HG02884 (cell line): ENCODE results near the gene CNTNAP2.

Experiments used
- ATAC-seq: cut with Tn5 transposase; IDR thresholded peaks from one replicate; pipeline ENCODE4 v1.9.1; 2021; ENCODE audit warnings: mild to moderate bottlenecking, moderate library complexity; ENCODE audit not compliant: unreplicated experiment

Gene CNTNAP2

DNA sequence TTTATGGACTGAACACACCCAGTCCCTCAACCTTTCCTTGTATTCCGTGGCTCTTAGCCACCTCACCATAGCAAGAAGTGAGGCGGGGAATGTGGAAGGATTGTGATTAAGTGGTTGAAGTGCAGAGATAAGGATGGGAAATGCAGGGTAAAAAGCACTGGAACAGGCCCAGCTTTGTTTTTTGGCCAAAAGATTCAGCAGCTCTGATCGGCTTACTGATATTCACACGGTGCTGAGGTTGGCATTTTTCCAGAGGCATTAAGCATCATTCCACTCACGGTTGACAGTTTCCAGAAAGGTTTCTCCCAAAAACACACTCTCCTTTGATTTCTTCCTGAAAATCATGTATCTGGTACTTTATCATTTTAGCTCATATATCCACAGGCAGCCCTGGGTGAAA is 544.2 kb downstream of the CNTNAP2 start:
- no peak for ATAC-seq

- no peak for ATAC-seq
These were observed 544.8 kb downstream of the CNTNAP2 start for GRCh38 chr7:146661435-146661834.

DNA sequence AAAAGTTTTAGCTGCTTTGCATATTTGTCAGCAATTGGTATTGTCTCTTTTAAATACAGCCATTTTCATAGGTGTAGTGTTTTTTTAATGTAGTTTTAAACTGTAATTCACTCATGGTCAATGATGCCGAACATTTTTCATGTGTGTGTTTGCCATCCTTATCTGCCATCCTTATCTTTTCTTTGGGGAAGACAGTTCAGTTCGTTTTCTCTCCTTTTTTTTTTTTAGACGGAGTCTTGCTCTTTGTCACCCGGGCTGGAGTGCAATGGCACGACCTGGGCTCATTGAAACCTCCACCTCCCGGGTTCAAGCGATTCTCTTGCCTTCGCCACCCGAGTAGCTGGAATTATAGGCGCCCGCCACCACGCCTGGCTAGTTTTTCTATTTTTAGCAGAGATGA is 545.3 kb downstream of the CNTNAP2 start:
- no peak for ATAC-seq

GRCh38 chr7:146665023-146665422 is 548.4 kb downstream of the CNTNAP2 start:
- no peak for ATAC-seq

DNA sequence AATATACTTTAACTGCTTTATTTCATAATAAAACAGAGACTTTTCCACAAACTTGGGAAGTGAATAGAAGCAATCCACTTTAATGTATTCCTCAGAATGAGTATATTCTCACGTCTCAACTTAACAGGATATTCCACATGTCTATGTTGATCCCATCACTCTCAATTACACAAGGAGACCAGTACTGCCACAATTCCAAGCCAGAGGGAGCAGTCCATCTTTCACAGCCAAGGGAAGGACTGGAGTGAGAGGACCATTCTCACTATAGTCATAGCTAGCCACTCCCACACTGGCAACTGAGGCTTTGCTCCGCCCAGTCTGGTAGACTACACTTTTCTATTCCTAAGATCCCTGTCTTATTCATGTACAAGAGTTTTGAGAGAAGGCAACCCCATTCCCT is 553.9 kb downstream of the CNTNAP2 start:
- no peak for ATAC-seq

GRCh38 chr7:146681487-146681886 is 564.9 kb downstream of the CNTNAP2 start:
- no peak for ATAC-seq

- ATAC-seq = no peak
These were observed 566.8 kb downstream of the CNTNAP2 start for GRCh38 chr7:146683439-146683838.

DNA sequence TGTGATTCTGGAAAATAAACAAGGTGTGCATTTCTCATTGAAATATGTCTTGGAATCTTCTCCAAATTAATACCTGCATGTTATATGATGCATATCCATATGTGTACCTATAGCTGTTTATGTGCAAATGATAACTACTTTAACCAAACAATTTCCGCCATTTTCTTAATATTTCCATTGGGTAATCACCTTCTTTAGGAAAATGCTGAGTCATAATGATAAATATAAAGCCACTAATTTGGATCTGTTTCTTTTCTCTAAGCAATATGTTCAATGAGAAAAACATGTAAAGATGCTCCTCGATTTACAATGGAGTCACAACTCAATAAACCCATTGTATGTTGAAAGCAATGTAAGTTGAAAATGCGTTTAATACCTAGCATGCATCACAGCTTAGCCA is 574.4 kb downstream of the CNTNAP2 start:
- no peak for ATAC-seq

GRCh38 chr7:146698995-146699610 is 582.5 kb downstream of the CNTNAP2 start:
- ATAC-seq = no peak

GRCh38 chr7:146700015-146700560 is 583.5 kb downstream of the CNTNAP2 start:
- ATAC-seq = no peak

GRCh38 chr7:146701166-146701565 is 584.6 kb downstream of the CNTNAP2 start:
- no peak for ATAC-seq

GRCh38 chr7:146702898-146703297 is 586.3 kb downstream of the CNTNAP2 start:
- ATAC-seq = no peak

GRCh38 chr7:146709451-146710027 is 592.9 kb downstream of the CNTNAP2 start:
- ATAC-seq = no peak

GRCh38 chr7:146713205-146713604 is 596.6 kb downstream of the CNTNAP2 start:
- no peak for ATAC-seq

DNA sequence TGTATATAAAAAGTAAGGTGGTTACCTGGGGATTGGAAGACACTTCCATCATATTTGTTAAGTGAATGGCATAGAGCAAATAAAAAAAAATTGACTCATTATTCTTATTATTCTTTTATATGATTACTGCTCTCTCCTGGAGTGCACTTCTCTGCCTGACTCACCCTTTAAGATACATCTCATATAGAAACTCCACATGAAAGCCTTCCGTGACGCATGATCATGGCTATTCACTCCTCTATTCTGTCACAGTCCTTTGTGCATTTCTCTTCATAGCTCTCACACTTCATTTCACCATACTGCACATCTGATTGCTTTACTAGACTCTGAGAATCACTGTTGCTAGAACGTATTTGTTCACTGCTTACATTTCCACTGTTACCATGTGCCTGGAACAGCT is 597.3 kb downstream of the CNTNAP2 start:
- ATAC-seq = no peak

DNA sequence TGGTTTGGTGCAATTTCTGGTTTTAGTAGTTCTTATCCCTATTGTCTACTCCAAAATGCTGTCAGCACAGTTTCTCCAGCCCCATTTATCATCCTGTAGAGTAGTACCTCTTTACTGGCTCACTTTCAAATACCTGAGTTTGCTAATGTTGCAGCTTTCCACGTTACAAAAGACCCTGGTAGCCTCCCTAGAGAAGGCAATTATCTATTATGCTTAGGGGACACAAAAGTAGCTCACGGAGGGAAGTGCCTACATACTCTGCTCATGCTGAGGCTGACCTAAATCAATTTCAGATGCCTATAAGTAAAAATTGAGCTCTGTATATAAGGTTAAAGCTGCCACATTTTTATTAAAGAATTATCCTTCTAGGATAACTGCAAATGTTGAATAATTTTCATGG is 603.6 kb downstream of the CNTNAP2 start:
- no peak for ATAC-seq

DNA sequence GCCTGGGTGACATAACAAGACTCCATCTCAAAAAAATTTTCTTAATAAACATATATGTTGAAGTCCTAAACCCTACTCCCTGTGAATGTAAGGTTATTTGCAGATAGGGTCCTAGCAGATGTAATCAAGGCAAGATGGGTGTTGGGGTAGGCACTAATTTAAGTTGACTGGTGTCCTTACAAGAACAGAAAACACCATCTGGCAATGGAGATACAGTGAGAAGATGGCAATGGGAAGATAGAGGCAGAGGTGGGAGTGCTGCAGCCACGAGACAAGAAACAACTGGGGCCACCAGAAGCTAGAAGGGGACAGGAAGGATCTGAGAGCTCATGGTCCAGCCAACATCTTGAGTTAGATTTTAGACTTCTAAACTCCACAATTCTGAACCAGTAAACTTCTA is 606.4 kb downstream of the CNTNAP2 start:
- ATAC-seq = no peak

GRCh38 chr7:146725520-146725919 is 608.9 kb downstream of the CNTNAP2 start:
- no peak for ATAC-seq

DNA sequence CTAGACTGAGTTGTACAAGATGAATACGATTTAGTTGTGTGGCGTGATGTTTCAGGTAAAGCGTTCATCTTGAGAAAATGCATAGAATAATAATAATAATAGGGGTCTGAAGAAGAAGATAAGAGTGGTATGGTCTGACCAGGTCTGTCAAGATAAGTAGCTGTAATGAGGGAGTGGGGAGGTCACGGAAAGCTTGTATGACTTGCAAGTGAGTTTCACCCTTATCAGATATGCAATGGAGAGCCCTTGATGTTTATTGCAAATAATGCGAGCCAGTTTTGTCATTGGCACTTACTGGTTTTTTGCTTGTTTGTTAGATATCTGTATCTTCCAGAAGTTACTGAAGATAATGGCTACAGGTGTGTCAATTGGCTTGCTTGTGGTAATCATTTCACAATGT is 611.5 kb downstream of the CNTNAP2 start:
- ATAC-seq = no peak

DNA sequence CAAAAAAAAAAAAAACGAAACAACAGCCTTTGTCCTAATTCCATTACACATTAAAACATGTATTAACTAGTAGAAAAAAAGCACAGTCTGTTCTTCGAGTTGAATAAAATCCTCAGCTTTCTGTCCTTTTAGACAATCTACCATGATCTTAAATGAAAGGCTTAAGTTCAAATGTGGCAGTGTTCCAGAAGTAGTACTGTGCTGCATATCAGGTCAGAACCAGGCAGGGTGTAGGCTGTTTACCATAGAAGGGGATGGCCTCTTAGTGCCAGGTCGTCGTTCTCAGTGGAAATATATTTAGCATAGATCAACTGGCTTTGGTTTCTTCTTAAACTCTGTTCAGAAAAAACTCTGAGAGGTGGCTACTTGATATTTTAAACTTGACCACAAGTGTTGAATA is 612.0 kb downstream of the CNTNAP2 start:
- ATAC-seq = no peak

DNA sequence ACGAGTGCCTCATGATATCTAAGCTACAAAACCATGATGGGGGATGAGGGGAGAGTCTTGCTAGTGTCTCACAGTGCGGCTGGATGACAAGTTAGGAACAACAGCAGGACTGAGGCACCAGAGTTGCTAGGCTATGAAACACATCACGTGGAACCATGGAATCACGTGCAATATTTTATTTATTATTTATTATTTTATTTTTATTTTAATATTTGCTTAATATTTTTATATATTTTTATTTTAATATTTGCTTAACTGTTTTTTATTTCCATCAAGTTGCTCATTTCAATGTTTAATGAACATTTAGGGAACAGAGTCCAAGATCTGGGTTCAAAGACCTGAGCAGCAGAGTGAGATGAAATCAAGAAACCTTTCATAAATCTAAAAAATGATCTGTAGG is 614.6 kb downstream of the CNTNAP2 start:
- no peak for ATAC-seq

- ATAC-seq = no peak
These were observed 619.4 kb downstream of the CNTNAP2 start for GRCh38 chr7:146735992-146736391.
